Fibroblast of lung (primary cell): Measurements from ENCODE around the gene SMARCA2.

Experiments used
- CTCF ChIP-seq, 2 donors: IDR thresholded peaks in 1 of 2; conservative IDR thresholded peaks in 1 of 2; 1 replicate in 1 of 2; 2 replicates in 1 of 2; pipeline ENCODE4 v1.5.1; 2011 to 2012; ENCODE audit warnings: low read length in 2 of 2, control low read depth in 1 of 2, inconsistent platforms in 1 of 2, low read depth in 1 of 2, mild to moderate bottlenecking in 1 of 2
- EZH2 ChIP-seq: IDR thresholded peaks from 2 replicates; pipeline ENCODE4 v1.5.1; 2012; ENCODE audit warnings: low read length, control low read depth, mild to moderate bottlenecking; ENCODE audit errors: missing control alignments

GRCh38 chr9:1986341-1986740 lies 28.8 kb upstream of the SMARCA2 start:
- TF ChIP-seq CTCF (conservative IDR thresholded peaks at IDR 0.05 in 1 of 2, IDR thresholded peaks at IDR 0.05 in 1 of 2; ENCODE audit: low read depth in 1 of 2, low read length in 2 of 2) (no peak), EZH2 (no peak)
